ENCODE data around the gene EHBP1.
A peak's percentile ranks its signal among the peaks of the same experiment; 100 is the strongest.

The EHBP1 gene

DNA sequence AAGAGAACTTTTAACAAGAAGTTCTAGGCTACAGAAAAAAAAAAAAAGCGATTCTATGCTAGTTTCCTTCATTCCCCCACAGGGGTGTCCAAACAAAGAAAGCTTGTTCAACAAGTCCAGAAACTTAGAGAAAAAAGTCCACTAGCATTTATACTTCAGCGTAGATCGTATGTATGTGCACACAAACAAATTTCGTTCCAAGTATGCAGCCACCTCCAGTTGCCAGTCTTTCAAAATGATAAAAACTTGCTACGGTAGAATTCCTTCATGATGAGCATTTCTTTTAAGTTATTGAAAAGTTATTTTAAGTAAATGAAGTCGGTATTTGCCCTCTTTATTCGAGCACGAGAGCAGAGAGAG lies 341.4 kb downstream of the EHBP1 start (continued):
- no peak for TF ChIP-seq GLIS1 (tag by site-specific recombination; IDR thresholded peaks at IDR 0.05)
- no peak for TF ChIP-seq ZNF521 (tag by site-specific recombination; IDR thresholded peaks at IDR 0.05)

- H3K36me3 ChIP-seq (ENCODE audit: control insufficient read depth in 2 of 2, insufficient read depth in 1 of 2, low read length in 2 of 2): peaks cover 0 to 5% of the 10 kb centered on the region in 2 experiments; a peak in 1 of 3 replicates
- H3K27ac ChIP-seq (ENCODE audit: extremely low read depth, low read depth, low read length): no peak overlapping the region
- ChIA-PET POLR2A (no interaction called here), CTCF (no interaction called here)
- peaks cover 5% of the 10 kb centered on the region; the same call in 1 of the 2 replicates for H3K4me1 ChIP-seq (ENCODE audit: control insufficient read depth, insufficient read depth, low read length)
- TF ChIP-seq ZNF202 (tag by site-specific recombination; IDR thresholded peaks at IDR 0.05; ENCODE audit: borderline replicate concordance) (no peak), ZNF658 (tag by site-specific recombination; IDR thresholded peaks at IDR 0.05) (no peak), TRIM28 (IDR thresholded peaks at IDR 0.05; ENCODE audit: borderline replicate concordance, low read length) (no peak), KLF17 (tag by site-specific recombination; IDR thresholded peaks at IDR 0.05) (no peak), ZNF610 (tag by site-specific recombination; IDR thresholded peaks at IDR 0.05; ENCODE audit: borderline replicate concordance) (no peak), ZNF585B (tag by site-specific recombination; IDR thresholded peaks at IDR 0.05) (no peak), ZBTB21 (tag by site-specific recombination; IDR thresholded peaks at IDR 0.05) (no peak), ZNF664 (tag by site-specific recombination; IDR thresholded peaks at IDR 0.05) (no peak), ZNF560 (tag by site-specific recombination; IDR thresholded peaks at IDR 0.05; ENCODE audit: borderline replicate concordance) (no peak)
- TF ChIP-seq, protein P1, sequence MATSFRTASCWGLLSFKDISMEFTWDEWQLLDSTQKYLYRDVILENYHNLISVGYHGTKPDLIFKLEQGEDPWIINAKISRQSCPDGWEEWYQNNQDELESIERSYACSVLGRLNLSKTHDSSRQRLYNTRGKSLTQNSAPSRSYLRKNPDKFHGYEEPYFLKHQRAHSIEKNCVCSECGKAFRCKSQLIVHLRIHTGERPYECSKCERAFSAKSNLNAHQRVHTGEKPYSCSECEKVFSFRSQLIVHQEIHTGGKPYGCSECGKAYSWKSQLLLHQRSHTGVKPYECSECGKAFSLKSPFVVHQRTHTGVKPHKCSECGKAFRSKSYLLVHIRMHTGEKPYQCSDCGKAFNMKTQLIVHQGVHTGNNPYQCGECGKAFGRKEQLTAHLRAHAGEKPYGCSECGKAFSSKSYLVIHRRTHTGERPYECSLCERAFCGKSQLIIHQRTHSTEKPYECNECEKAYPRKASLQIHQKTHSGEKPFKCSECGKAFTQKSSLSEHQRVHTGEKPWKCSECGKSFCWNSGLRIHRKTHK (tag by site-specific recombination; IDR thresholded peaks at IDR 0.05): no peak
- TF ChIP-seq, protein P2, sequence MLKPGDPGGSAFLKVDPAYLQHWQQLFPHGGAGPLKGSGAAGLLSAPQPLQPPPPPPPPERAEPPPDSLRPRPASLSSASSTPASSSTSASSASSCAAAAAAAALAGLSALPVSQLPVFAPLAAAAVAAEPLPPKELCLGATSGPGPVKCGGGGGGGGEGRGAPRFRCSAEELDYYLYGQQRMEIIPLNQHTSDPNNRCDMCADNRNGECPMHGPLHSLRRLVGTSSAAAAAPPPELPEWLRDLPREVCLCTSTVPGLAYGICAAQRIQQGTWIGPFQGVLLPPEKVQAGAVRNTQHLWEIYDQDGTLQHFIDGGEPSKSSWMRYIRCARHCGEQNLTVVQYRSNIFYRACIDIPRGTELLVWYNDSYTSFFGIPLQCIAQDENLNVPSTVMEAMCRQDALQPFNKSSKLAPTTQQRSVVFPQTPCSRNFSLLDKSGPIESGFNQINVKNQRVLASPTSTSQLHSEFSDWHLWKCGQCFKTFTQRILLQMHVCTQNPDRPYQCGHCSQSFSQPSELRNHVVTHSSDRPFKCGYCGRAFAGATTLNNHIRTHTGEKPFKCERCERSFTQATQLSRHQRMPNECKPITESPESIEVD (tag by site-specific recombination; IDR thresholded peaks at IDR 0.05): no peak
- H3K9me3 ChIP-seq (ENCODE audit: control insufficient read depth, insufficient read depth, low read depth, low read length): no peaks in the 10 kb centered on the region
- H3K4me3 ChIP-seq (ENCODE audit: low read depth, low read length): no peak overlapping the region
These were observed 342.1 kb downstream of the EHBP1 start for GRCh38 chr2:63047321-63048279.

GRCh38 chr2:63048367-63049171 lies 343.1 kb downstream of the EHBP1 start:
- H3K4me3 ChIP-seq (ENCODE audit: low read depth, low read length): no peak overlapping the region
- peaks cover 0 to 13% of the 10 kb centered on the region in 2 experiments; a peak in 1 of 3 replicates for H3K36me3 ChIP-seq (ENCODE audit: control insufficient read depth in 2 of 2, insufficient read depth in 1 of 2, low read length in 2 of 2)
- H3K27ac ChIP-seq (ENCODE audit: extremely low read depth, low read depth, low read length): no peak overlapping the region
- peaks cover 3% of the 10 kb centered on the region; the same call in 1 of the 2 replicates for H3K4me1 ChIP-seq (ENCODE audit: control insufficient read depth, insufficient read depth, low read length)
- no peaks in the 10 kb centered on the region for H3K9me3 ChIP-seq (ENCODE audit: control insufficient read depth, insufficient read depth, low read depth, low read length)
- TF ChIP-seq ZNF596 (tag by site-specific recombination; IDR thresholded peaks at IDR 0.05) (peak; percentile 80), ZNF366 (tag by site-specific recombination; conservative IDR thresholded peaks at IDR 0.05) (0 out of 2 replicates have a peak, but pooled peaks have one; percentile 36), ZNF501 (tag by site-specific recombination; IDR thresholded peaks at IDR 0.05) (no peak), PRDM1 (tag by site-specific recombination; IDR thresholded peaks at IDR 0.05) (peak; percentile 56)
- POLR2A ChIA-PET: no interaction called here
- CTCF ChIA-PET: no interaction called here
